Type B pancreatic cell (in vitro differentiated cells): ENCODE results near the gene PRKAR1A. TPM values are rescaled to one million over a fixed set of nuclear protein-coding genes. Genes with fewer than 3 reads are reported as not detected.

Source experiments
- DNase-seq: peaks from one replicate; pipeline ENCODE4 v3.0.0; 2021; ENCODE audit warnings: mixed read lengths; ENCODE audit not compliant: unreplicated experiment; ENCODE audit errors: extremely low spot score
- H3K27ac Mint-ChIP-seq: 2 replicates; pipeline ENCODE4 v1.8.0; 2021; ENCODE audit warnings: mild to moderate bottlenecking, mixed read lengths
- H3K27me3 Mint-ChIP-seq: 2 replicates; pipeline ENCODE4 v1.8.0; 2021; ENCODE audit warnings: mixed read lengths
- H3K36me3 Mint-ChIP-seq: 2 replicates; pipeline ENCODE4 v1.8.0; 2021; ENCODE audit warnings: mixed read lengths
- H3K4me1 Mint-ChIP-seq: one replicate; pipeline ENCODE4 v1.8.0; 2021; ENCODE audit warnings: mixed read lengths; ENCODE audit not compliant: unreplicated experiment
- H3K4me3 Mint-ChIP-seq: 2 replicates; pipeline ENCODE4 v1.8.0; 2021; ENCODE audit warnings: mild to moderate bottlenecking, mixed read lengths
- H3K9me3 Mint-ChIP-seq: 2 replicates; pipeline ENCODE4 v1.8.0; 2021; ENCODE audit warnings: mixed read lengths
- total RNA-seq: library from RNA; stranded (reverse); gene quantifications from 2 replicates; pipeline ENCODE4 v1.2.1, GENCODE V29; 2021; ENCODE audit warnings: low replicate concordance
- TF ChIP-seq, protein P1 (sequence below): fragments of 200-600 bp; sonication (generic); conservative IDR thresholded peaks from 2 replicates; pipeline ENCODE4 v1.5.0; 2021; ENCODE audit warnings: antibody characterized with exemption, mild to moderate bottlenecking

PRKAR1A gene
- total RNA-seq, 1 donor from 2014 or later = 263 TPM

DNA sequence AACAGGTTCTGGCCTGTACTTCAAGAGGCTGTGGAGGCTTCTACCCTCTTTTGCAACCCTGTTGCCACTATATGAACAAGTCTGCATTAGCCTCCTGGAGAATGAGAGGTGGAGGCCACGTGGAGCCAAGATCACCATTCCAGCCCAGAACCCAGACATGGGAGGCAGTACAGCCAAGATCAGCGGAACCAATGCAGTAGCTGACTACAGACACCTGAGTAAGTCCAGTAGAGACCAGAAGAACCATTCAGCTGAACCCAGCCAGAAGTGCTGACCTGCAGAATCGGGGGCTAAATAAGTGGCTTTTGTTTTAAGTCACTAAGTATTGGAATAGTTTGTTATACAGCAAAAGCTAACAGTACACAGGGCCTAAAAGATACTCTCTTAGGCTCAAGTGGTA, 76.9 kb downstream of the PRKAR1A start:
- peaks cover 10% of the 10 kb centered on the region for H3K9me3 Mint-ChIP-seq
- H3K4me3 Mint-ChIP-seq = no peak overlapping the region
- peaks cover 17% of the 10 kb centered on the region for H3K4me1 Mint-ChIP-seq
- DNase-seq = no peak
- no peak overlapping the region for H3K27ac Mint-ChIP-seq
- H3K27me3 Mint-ChIP-seq = peaks cover 10% of the 10 kb centered on the region
- H3K36me3 Mint-ChIP-seq = peaks cover 3% of the 10 kb centered on the region
- TF ChIP-seq, protein P1, sequence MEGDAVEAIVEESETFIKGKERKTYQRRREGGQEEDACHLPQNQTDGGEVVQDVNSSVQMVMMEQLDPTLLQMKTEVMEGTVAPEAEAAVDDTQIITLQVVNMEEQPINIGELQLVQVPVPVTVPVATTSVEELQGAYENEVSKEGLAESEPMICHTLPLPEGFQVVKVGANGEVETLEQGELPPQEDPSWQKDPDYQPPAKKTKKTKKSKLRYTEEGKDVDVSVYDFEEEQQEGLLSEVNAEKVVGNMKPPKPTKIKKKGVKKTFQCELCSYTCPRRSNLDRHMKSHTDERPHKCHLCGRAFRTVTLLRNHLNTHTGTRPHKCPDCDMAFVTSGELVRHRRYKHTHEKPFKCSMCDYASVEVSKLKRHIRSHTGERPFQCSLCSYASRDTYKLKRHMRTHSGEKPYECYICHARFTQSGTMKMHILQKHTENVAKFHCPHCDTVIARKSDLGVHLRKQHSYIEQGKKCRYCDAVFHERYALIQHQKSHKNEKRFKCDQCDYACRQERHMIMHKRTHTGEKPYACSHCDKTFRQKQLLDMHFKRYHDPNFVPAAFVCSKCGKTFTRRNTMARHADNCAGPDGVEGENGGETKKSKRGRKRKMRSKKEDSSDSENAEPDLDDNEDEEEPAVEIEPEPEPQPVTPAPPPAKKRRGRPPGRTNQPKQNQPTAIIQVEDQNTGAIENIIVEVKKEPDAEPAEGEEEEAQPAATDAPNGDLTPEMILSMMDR = no peak

GRCh38 chr17:68591583-68591982, 79.4 kb downstream of the PRKAR1A start:
- peaks cover 10% of the 10 kb centered on the region for H3K9me3 Mint-ChIP-seq
- H3K4me1 Mint-ChIP-seq = peaks cover 10% of the 10 kb centered on the region
- peaks cover 3% of the 10 kb centered on the region for H3K36me3 Mint-ChIP-seq
- H3K4me3 Mint-ChIP-seq = no peak overlapping the region
- H3K27ac Mint-ChIP-seq = no peak overlapping the region
- TF ChIP-seq, protein P1 = no peak
- DNase-seq = no peak
- peaks cover 17% of the 10 kb centered on the region for H3K27me3 Mint-ChIP-seq

DNA sequence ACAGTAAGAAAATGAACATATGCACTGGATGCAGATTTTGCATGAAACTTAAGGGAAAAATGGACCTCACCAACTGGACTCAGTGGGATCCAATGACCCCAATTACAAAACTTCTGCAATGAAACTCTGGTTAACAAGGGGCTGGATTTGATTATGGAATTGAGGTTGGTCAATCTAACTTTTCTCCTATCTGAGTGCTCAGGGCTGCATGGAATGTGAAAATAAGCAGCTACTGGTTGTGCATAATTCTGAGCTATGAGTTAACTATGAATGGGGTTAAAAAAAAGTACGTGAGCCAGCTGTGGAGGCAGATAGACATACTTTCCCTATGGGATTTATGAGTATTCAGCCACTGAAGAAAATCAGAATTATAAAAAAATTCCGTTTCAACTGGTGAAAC, 79.8 kb downstream of the PRKAR1A start:
- no peak overlapping the region for H3K4me3 Mint-ChIP-seq
- peaks cover 10% of the 10 kb centered on the region for H3K9me3 Mint-ChIP-seq
- peaks cover 19% of the 10 kb centered on the region for H3K27me3 Mint-ChIP-seq
- no peak for DNase-seq
- H3K27ac Mint-ChIP-seq = no peak overlapping the region
- H3K36me3 Mint-ChIP-seq = peaks cover 3% of the 10 kb centered on the region
- peaks cover 10% of the 10 kb centered on the region for H3K4me1 Mint-ChIP-seq
- TF ChIP-seq, protein P1 = no peak

GRCh38 chr17:68592682-68593641, 80.7 kb downstream of the PRKAR1A start:
- DNase-seq = no peak
- peaks cover 3% of the 10 kb centered on the region for H3K36me3 Mint-ChIP-seq

GRCh38 chr17:68594552-68594951, 82.3 kb downstream of the PRKAR1A start:
- Mint-ChIP-seq H3K27me3 (peaks cover 44% of the 10 kb centered on the region), H3K36me3 (peaks cover 3% of the 10 kb centered on the region), H3K27ac (no peak overlapping the region)

More at GRCh38 chr17:68592682-68593641, 80.7 kb downstream of the PRKAR1A start:
- H3K4me3 Mint-ChIP-seq = no peak overlapping the region
- peaks cover 10% of the 10 kb centered on the region for H3K4me1 Mint-ChIP-seq
- TF ChIP-seq, protein P1 = no peak
- peaks cover 28% of the 10 kb centered on the region for H3K27me3 Mint-ChIP-seq
- H3K9me3 Mint-ChIP-seq = peaks cover 7% of the 10 kb centered on the region
- no peak overlapping the region for H3K27ac Mint-ChIP-seq

More at GRCh38 chr17:68594552-68594951, 82.3 kb downstream of the PRKAR1A start:
- no peak for DNase-seq
- Mint-ChIP-seq H3K4me3 (no peak overlapping the region), H3K9me3 (no peaks in the 10 kb centered on the region), H3K4me1 (peaks cover 16% of the 10 kb centered on the region)
- TF ChIP-seq, protein P1 = no peak
